NOMO-1 (cell line): ENCODE results near the gene TGFB2.
"Not testable (repeated sequence)": the region's sequence is repeated elsewhere in the genome, so short reads cannot be mapped to it uniquely, and the experiment has no call there.

Experiments
- DNase-seq, 2 experiments: peaks; one replicate each; lab custom pipeline; 2025; ENCODE audit not compliant: unreplicated experiment in 2 of 2; lab: John Stamatoyannopoulos, UW

Gene TGFB2

GRCh38 chr1:218344814-218345672 is at the start of gene TGFB2:
TSS of gene TGFB2 (plus strand) at chr1:218345336. CDS start at chr1:218346702, 1,366 bp downstream.
- peak in 1 of 2 experiments; percentile 11 for DNase-seq

DNA sequence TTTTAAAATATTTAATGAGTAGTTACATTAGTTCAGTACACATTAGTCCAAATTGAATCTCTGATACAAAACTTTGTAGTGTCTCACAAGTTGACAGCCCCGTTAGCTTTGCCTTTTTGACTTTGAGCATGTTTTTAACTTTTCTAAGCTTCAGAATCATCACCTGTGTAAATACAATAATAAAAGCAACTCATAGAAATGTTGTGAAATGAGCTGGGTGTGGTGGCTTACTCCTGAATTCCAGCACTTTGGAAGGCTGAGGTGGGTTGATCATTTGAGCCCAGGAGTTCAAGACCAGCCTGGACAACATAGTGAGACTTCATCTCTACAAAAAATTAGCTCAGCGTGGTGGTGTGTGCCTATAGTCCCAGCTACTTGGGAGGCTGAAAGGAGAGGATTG is 49.0 kb upstream of the TGFB2 start:
- DNase-seq = no peak

DNA sequence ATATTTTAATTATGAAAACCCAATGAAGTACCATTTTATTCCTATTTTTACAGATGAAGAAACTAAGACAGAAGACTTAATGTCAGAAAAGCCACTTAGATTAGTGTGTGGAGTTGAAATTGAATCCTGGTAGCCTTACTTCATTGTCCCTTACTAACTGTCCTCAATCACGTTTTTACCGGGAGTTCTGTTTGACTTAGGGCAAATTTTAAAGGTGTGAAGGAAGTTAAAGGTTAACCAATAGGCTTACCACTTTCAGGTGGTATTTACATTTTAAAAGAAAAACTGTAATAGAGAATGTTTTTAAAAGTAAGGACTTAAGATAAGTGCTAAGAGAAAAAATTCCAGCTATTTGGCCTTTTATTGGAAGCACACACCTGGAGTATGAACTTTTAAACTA is 47.7 kb upstream of the TGFB2 start:
- no peak for DNase-seq

DNA sequence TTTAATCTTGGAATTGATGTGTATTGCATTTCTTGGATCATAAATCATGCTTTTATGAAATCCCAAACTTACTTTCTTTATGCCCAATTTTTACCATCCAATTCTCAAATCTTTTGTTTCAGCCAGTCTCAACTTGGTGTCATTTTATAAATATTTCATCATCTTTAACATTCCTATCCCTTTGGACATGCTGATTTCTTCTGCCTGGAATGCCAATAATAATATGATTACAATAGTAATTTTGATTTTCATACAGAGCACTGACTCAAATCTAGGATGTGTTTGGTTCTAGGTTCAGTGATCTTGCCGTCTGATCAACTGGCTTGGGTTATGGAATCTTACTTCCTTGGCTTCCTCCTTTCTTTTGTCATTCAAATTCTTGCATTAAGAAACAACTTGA is 47.3 kb upstream of the TGFB2 start:
- no peak for DNase-seq

GRCh38 chr1:218298398-218298797 is 46.7 kb upstream of the TGFB2 start:
- no peak for DNase-seq

- peak in 1 of 2 experiments; percentile 4 for DNase-seq
Observed at GRCh38 chr1:218299416-218299815, 45.7 kb upstream of the TGFB2 start.

DNA sequence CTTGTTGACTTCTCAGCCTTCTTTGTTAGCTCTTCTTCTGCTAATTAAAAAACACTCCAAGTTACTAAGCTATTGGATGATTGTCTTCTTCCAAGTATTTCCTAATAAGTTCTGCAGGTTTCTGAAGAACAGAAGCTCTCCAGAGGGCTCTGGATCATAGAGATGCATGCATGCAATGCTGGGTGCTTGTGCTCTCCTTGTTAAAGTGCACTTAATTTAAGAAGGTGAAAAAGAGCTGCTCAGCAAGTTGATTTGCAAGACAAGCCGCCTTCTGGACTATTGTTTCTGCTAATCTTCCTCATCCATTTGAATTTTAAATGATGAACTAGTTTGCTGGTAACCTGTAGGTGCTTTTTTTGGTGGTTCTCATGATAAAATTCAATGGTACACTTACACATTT is 43.9 kb upstream of the TGFB2 start:
- no peak for DNase-seq

GRCh38 chr1:218302155-218302554 is 43.0 kb upstream of the TGFB2 start:
- no peak for DNase-seq

- DNase-seq = no peak
Observed at GRCh38 chr1:218303176-218303879, 41.8 kb upstream of the TGFB2 start.

- no peak for DNase-seq
Observed at GRCh38 chr1:218304281-218305039, 40.7 kb upstream of the TGFB2 start.

GRCh38 chr1:218305472-218306064 is 39.6 kb upstream of the TGFB2 start:
- DNase-seq = no peak

GRCh38 chr1:218312509-218312908 is 32.6 kb upstream of the TGFB2 start:
- no peak for DNase-seq

DNA sequence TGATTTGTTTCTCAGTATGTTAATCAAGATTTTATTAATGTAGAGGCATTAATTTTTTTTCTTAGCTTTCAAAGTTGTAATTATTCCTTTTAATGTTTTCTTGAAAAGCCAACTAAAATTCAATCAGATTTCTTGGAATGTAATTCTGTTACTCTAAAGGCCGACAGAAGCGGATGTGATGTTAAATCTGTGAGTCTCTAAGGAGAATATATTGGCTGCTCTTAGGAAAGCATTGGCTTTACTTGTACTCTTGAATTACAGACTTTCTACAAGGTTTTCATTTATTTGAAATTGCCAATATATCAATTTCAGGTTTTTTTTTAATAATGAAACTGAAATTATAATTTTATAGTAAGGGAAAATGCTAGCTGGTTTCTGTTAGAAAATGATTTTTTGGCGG is 30.8 kb upstream of the TGFB2 start:
- DNase-seq = no peak

- no peak for DNase-seq
Observed at GRCh38 chr1:218315638-218316037, 29.5 kb upstream of the TGFB2 start.

- DNase-seq = no peak
Observed at GRCh38 chr1:218317061-218317460, 28.1 kb upstream of the TGFB2 start.

DNA sequence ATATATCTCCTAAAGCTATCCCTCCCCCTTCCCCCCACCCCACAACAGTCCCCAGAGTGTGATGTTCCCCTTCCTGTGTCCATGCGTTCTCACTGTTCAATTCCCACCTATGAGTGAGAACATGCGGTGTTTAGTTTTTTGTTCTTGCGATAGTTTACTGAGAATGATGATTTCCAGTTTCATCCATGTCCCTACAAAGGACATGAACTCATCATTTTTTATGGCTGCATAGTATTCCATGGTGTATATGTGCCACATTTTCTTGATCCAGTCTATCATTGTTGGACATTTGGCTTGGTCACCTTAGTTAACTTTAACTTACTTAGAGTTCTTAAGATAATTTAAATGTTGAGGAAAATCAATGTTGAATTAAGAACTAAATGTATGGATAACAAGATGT is 25.0 kb upstream of the TGFB2 start:
- DNase-seq = not testable (repeated sequence)

- DNase-seq = no peak
Observed at GRCh38 chr1:218322762-218323161, 22.4 kb upstream of the TGFB2 start.

DNA sequence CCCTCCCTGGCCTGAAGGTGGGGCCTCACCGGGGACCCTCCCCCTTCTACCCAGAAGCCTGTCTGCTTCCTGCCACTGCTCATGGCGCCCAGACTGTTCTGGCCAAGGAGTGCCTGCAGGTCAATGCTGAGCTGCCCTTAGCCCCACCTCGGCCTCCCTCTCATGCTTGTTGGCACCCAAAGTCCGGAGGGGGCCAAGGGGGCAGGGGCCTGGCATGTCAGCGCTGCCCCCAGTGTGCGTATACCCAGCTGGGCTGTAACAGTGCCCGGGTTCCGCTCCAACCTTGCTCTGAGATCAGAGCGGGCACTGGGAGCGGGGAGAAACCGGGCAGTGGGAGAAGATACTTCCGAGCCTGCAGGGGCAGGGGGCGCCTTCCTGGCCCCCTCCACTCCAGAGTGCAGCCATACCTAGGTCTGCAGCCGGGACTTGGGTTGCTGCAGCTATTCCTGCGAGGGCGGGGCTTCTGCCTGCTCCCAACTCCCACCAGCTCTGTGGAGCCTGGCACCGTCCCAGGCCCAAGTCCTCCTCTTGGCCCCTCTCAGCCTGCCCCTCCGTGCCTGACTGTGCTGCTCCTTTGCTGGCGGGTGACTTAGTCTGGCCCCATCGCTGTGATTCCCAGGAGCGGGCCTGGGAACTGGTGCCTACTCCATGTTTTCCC is 21.4 kb upstream of the TGFB2 start:
- DNase-seq = no peak

DNA sequence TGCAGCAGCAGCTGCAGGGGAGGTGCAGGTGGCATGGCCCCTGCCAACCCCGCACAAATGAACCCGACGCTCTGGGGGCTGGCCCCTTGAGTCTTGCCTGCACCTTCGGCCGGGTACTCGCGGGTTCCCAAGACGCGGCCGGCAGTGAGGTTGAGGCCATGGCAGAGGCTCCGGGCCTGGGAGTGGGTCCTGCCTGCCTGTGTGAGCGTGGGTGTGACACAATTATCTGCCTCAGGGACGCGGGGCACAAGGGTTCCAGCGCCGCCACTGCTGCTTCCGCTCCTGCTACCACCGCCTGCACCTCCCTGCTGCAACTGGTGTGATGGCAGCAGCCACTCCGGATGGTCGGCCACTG is 20.9 kb upstream of the TGFB2 start:
- no peak for DNase-seq

DNA sequence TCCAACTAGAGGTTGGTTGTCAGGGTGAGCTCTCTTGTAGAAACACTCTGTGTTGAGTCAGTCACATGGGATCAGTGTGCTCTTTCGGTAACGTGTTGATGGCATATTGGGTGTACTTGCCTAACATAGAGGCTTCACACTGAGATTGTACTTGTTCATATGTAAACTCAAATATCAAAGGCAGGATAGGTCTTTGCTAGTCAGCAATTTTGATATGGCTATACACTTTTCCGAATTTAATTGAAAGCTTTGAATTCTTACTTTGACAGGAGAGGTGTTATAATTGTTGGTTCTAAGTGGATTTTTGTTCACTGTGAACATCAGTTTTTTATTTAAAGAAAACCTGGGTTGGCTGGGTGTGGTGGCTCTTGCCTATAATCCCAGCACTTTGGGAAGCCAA is 16.4 kb upstream of the TGFB2 start:
- no peak for DNase-seq
